Subcutaneous adipose tissue (tissue), 4 donors: ENCODE measurements around the gene MSS51. TPM values are rescaled to one million over a fixed set of nuclear protein-coding genes. Genes with fewer than 3 reads are reported as not detected.

Experiments
- CTCF ChIP-seq: fragments of 450-650 bp; IDR thresholded peaks from one replicate; pipeline ENCODE4 v1.5.1; 2016; ENCODE audit warnings: low read depth, mild to moderate bottlenecking, control low read depth, antibody characterized with exemption, moderate library complexity
- total RNA-seq, 4 donors: library from RNA; depleted of rRNA; stranded (reverse); fragments of >200 nt; gene quantifications; one replicate each; pipeline ENCODE4 v1.1.0, GENCODE V29; 2016

Gene MSS51
- 1 to 10 TPM; 2.4 to 4.0 (median 3.7) TPM for total RNA-seq

- no peak for TF ChIP-seq CTCF
Measured at GRCh38 chr10:73433538-73433867, at the start of gene MSS51. TSS of gene MSS51 (minus strand) at chr10:73433561. CDS start at chr10:73428284, 5,277 bp downstream.

GRCh38 chr10:73480158-73480557 is 46.8 kb upstream of the MSS51 start:
- TF ChIP-seq CTCF: no peak

GRCh38 chr10:73478636-73479035 is 45.3 kb upstream of the MSS51 start:
- no peak for TF ChIP-seq CTCF

- no peak for TF ChIP-seq CTCF
Measured at GRCh38 chr10:73471226-73471625, 37.9 kb upstream of the MSS51 start.

GRCh38 chr10:73469579-73469978 is 36.2 kb upstream of the MSS51 start:
- TF ChIP-seq CTCF: no peak

- TF ChIP-seq CTCF: no peak
Measured at GRCh38 chr10:73467206-73467605, 33.8 kb upstream of the MSS51 start.

- TF ChIP-seq CTCF: no peak
Measured at GRCh38 chr10:73465978-73466726, 32.8 kb upstream of the MSS51 start.
